ENCODE results near the gene ADAMTS17.

- TF ChIP-seq CTCF (IDR thresholded peaks at IDR 0.05 in 4 of 5, conservative IDR thresholded peaks at IDR 0.05 in 1 of 5) = no peak
- TF ChIP-seq POLR2A (IDR thresholded peaks at IDR 0.05) = no peak
Observed at GRCh38 chr15:100134089-100134583, 207.6 kb downstream of the ADAMTS17 start.
